GM21423 (cell line): ENCODE results near the gene AMOT.

Source experiments
- ATAC-seq: cut with Tn5 transposase; IDR thresholded peaks from one replicate; pipeline ENCODE4 v1.9.1; 2021; ENCODE audit warnings: mild to moderate bottlenecking, moderate library complexity; ENCODE audit not compliant: unreplicated experiment

AMOT gene

GRCh38 chrX:112839856-112840255, 775 bp downstream of the AMOT start:
- no peak for ATAC-seq

- no peak for ATAC-seq
These were observed 3.1 kb downstream of the AMOT start for GRCh38 chrX:112837531-112837930.

- ATAC-seq = no peak
These were observed 5.6 kb downstream of the AMOT start for GRCh38 chrX:112835019-112835418.

- no peak for ATAC-seq
These were observed 6.4 kb downstream of the AMOT start for GRCh38 chrX:112834031-112834845.

GRCh38 chrX:112832481-112833095, 8.0 kb downstream of the AMOT start:
- ATAC-seq = no peak

GRCh38 chrX:112830540-112830939, 10.1 kb downstream of the AMOT start:
- no peak for ATAC-seq

- ATAC-seq = no peak
These were observed 13.2 kb downstream of the AMOT start for GRCh38 chrX:112827292-112827903.

- no peak for ATAC-seq
These were observed 14.6 kb downstream of the AMOT start for GRCh38 chrX:112826023-112826422.

- ATAC-seq = no peak
These were observed 17.7 kb downstream of the AMOT start for GRCh38 chrX:112822892-112823291.

GRCh38 chrX:112820364-112821268, 20.0 kb downstream of the AMOT start:
- ATAC-seq = no peak

GRCh38 chrX:112819813-112820212, 20.8 kb downstream of the AMOT start:
- ATAC-seq = no peak

GRCh38 chrX:112819008-112819640, 21.5 kb downstream of the AMOT start:
- ATAC-seq = no peak

- ATAC-seq = no peak
These were observed 22.3 kb downstream of the AMOT start for GRCh38 chrX:112818114-112819007.

GRCh38 chrX:112816908-112817307, 23.7 kb downstream of the AMOT start:
- ATAC-seq = no peak

- ATAC-seq = no peak
These were observed 26.1 kb downstream of the AMOT start for GRCh38 chrX:112814496-112814895.

- ATAC-seq = no peak
These were observed 27.9 kb downstream of the AMOT start for GRCh38 chrX:112812741-112813140.

- no peak for ATAC-seq
These were observed 31.9 kb downstream of the AMOT start for GRCh38 chrX:112808651-112809195.

- ATAC-seq = no peak
These were observed 32.6 kb downstream of the AMOT start for GRCh38 chrX:112808007-112808406.

GRCh38 chrX:112803060-112803459, 37.6 kb downstream of the AMOT start:
- no peak for ATAC-seq
